Measurements from ENCODE around the gene ITFG1. TPM values are rescaled to one million over a fixed set of nuclear protein-coding genes. Genes with fewer than 3 reads are reported as not detected.
A peak's percentile ranks its signal among the peaks of the same experiment; 100 is the strongest.

Gene ITFG1
- total and polyA plus RNA-seq, 9 of the 15 experiments (the other 6 are each of a cell fraction or from before 2014, with no cell fraction given), result 17.1 to 83.5 (median 35.8) TPM

GRCh38 chr16:47213761-47214440 lies 247.0 kb downstream of the ITFG1 start (continued):
- TF ChIP-seq, protein P1, sequence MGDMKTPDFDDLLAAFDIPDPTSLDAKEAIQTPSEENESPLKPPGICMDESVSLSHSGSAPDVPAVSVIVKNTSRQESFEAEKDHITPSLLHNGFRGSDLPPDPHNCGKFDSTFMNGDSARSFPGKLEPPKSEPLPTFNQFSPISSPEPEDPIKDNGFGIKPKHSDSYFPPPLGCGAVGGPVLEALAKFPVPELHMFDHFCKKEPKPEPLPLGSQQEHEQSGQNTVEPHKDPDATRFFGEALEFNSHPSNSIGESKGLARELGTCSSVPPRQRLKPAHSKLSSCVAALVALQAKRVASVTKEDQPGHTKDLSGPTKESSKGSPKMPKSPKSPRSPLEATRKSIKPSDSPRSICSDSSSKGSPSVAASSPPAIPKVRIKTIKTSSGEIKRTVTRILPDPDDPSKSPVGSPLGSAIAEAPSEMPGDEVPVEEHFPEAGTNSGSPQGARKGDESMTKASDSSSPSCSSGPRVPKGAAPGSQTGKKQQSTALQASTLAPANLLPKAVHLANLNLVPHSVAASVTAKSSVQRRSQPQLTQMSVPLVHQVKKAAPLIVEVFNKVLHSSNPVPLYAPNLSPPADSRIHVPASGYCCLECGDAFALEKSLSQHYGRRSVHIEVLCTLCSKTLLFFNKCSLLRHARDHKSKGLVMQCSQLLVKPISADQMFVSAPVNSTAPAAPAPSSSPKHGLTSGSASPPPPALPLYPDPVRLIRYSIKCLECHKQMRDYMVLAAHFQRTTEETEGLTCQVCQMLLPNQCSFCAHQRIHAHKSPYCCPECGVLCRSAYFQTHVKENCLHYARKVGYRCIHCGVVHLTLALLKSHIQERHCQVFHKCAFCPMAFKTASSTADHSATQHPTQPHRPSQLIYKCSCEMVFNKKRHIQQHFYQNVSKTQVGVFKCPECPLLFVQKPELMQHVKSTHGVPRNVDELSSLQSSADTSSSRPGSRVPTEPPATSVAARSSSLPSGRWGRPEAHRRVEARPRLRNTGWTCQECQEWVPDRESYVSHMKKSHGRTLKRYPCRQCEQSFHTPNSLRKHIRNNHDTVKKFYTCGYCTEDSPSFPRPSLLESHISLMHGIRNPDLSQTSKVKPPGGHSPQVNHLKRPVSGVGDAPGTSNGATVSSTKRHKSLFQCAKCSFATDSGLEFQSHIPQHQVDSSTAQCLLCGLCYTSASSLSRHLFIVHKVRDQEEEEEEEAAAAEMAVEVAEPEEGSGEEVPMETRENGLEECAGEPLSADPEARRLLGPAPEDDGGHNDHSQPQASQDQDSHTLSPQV (IDR thresholded peaks at IDR 0.05), result no peak
- TF ChIP-seq PHF20 (IDR thresholded peaks at IDR 0.05; ENCODE audit: partially characterized antibody), result no peak
- TF ChIP-seq CGGBP1 (CRISPR knock-in tag; IDR thresholded peaks at IDR 0.05), result no peak

DNA sequence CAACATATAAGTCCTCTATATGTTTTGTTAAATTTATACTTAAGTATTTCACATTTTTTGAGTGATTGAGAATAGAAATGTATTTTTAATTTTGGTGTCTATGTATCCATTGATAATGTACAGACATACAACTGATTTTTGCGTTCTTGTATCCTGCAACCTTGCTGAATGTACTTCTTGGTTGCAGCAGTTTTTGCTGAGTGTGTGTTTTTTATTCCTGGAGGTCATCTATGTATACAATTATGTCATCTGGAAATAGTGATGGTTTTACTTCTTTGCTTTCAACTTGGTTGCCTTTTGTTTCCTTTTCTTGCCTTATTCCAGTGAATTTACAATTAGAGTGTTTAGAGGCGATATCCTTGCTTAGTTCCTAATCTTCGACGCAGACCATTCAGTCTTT lies 249.6 kb downstream of the ITFG1 start:
- no peaks in the 10 kb centered on the region for H3K9me3 ChIP-seq (replicated peaks; ENCODE audit: control insufficient read depth, insufficient read depth, low read depth, low read length)
- H3K9ac ChIP-seq (ENCODE audit: insufficient read depth in 1 of 2, low read depth in 2 of 2, low read length in 2 of 2), result no peak overlapping the region
- TF ChIP-seq MAFK (IDR thresholded peaks at IDR 0.05; ENCODE audit: low read length), result peak; percentile 93
- no peak for TF ChIP-seq RBM14 (IDR thresholded peaks at IDR 0.05; ENCODE audit: borderline replicate concordance, insufficient read depth, low read depth, low read length)
- peak; percentile 93 for TF ChIP-seq MAFF (IDR thresholded peaks at IDR 0.05; ENCODE audit: low read length)
- TF ChIP-seq ZNF316 (IDR thresholded peaks at IDR 0.05), result peak; percentile 95
- TF ChIP-seq C11orf30 (IDR thresholded peaks at IDR 0.05; ENCODE audit: low read depth), result peak; percentile 89
- TF ChIP-seq MAFG (tag; conservative IDR thresholded peaks at IDR 0.05), result peak; percentile 88
- no peak for TF ChIP-seq GABPB1 (CRISPR knock-in tag; IDR thresholded peaks at IDR 0.05)
- TF ChIP-seq PHB (CRISPR knock-in tag; IDR thresholded peaks at IDR 0.05), result no peak
- BruUV-seq (replicated peaks), result no TSS peak
- H3K4me2 ChIP-seq (ENCODE audit: insufficient read depth, low read length), result no peak overlapping the region
- H3K79me2 ChIP-seq (ENCODE audit: control insufficient read depth, insufficient read depth, low read length), result no peaks in the 10 kb centered on the region
- no peak overlapping the region for H3K4me3 ChIP-seq
- peaks cover 9% of the 10 kb centered on the region; the same call in 2 of the 3 replicates for H3K36me3 ChIP-seq (ENCODE audit: control insufficient read depth, insufficient read depth, low read length)
- H2AFZ ChIP-seq (ENCODE audit: low read depth, low read length), result no peak overlapping the region
- in situ Hi-C loops (cut with MboI), result no loop called here
- DNase-seq (ENCODE audit: extremely low read depth in 1 of 4, low spot score in 3 of 4) (no peak), FAIRE-seq (no peak), ATAC-seq (no peak)
- 88% methylated on average over 4 of the region's 4 CpGs for WGBS (ENCODE audit: insufficient coverage, low coverage, missing lambda C conversion rate)
- H4K20me1 ChIP-seq (replicated peaks; ENCODE audit: control insufficient read depth, insufficient read depth, low read length), result no peaks in the 10 kb centered on the region
- no peaks in the 10 kb centered on the region for H3K9me1 ChIP-seq (ENCODE audit: control insufficient read depth, insufficient read depth, low read length)
- H3K4me1 ChIP-seq (replicated peaks in 1 of 2; ENCODE audit: control insufficient read depth in 2 of 2, insufficient read depth in 2 of 2, low read length in 2 of 2), result no peaks in the 10 kb centered on the region
- CTCF ChIA-PET (ENCODE audit: low intra/inter-chr PET ratio), result no interaction called here
- no peaks in the 10 kb centered on the region for H3K27me3 ChIP-seq (ENCODE audit: control insufficient read depth in 2 of 2, insufficient read depth in 2 of 2, low read length in 2 of 2)
- intact Hi-C loops (cut with micrococcal nuclease), result no loop called here
- no peak overlapping the region for H3K27ac ChIP-seq (ENCODE audit: extremely low read depth, low read depth, low read length)
- POLR2A ChIA-PET, result no interaction called here
